ENCODE measurements around the gene SLC16A5.
"Not testable (repeated sequence)": the region's sequence is repeated elsewhere in the genome, so short reads cannot be mapped to it uniquely, and the experiment has no call there.

- not testable (repeated sequence) for TF ChIP-seq FOXA1 (IDR thresholded peaks at IDR 0.05); ELF4 (IDR thresholded peaks at IDR 0.05); TARDBP (IDR thresholded peaks at IDR 0.05); SP1 (IDR thresholded peaks at IDR 0.05); ZNF384 (IDR thresholded peaks at IDR 0.05); NFRKB (IDR thresholded peaks at IDR 0.05); BHLHE40 (IDR thresholded peaks at IDR 0.05; ENCODE audit: borderline replicate concordance); ARNT (IDR thresholded peaks at IDR 0.05); FOXM1 (IDR thresholded peaks at IDR 0.05; ENCODE audit: borderline replicate concordance); SUZ12 (IDR thresholded peaks at IDR 0.05); HDGF (IDR thresholded peaks at IDR 0.05; ENCODE audit: borderline replicate concordance); FOXK2 (IDR thresholded peaks at IDR 0.05); LEF1 (IDR thresholded peaks at IDR 0.05; ENCODE audit: borderline replicate concordance)
These were observed 40.2 kb downstream of the SLC16A5 start for GRCh38 chr17:75127936-75128335.

Data from HEK293T (cell line).